ENCODE data around the gene MIS12. TPM values are rescaled to one million over a fixed set of nuclear protein-coding genes. Genes with fewer than 3 reads are reported as not detected.
A peak's percentile ranks its signal among the peaks of the same experiment; 100 is the strongest.

MIS12 gene
- polyA plus RNA-seq, 3 donors, result 6.9 to 10.8 (median 8.9) TPM

DNA sequence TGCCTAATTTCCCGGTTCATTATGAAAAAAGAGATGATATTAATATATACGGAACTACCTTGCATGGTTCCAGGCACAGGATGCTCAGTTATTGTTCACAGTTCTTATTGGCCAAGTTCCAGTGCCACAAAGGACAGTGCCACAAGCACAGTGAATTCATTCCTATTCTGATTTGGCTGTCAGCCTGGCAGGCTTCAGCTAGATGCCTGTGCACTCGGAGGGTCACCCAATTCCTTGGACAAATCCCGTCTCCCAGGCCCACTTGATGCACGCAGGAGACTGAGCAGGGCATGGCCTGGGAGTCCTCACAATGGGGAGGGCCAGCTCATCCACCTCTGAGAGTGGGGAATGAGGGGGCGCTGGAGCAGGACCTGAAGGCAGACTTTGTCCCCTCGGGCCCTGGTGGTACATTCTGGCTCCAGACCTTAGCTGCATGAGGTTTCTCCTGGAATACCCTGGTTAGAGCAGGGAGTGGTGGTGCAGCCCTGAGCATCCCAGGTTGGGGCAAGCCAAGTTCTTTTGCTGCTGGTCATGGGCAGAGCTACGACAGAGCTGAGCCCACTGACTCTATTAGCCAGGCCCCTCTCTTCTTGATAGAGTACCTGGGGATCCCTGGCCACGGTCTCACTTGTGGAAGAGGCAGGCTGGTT is 41.4 kb downstream of the MIS12 start:
- H3K27ac Mint-ChIP-seq, result peak overlapping the region in 2 of 7 donors; percentile 35 to 83
- 98% methylated on average over 8 of the region's 9 CpGs for WGBS (ENCODE audit: insufficient coverage)
- H3K79me2 ChIP-seq (ENCODE audit: insufficient read depth, low read length), result no peaks in the 10 kb centered on the region
- H3K4me2 ChIP-seq (replicated peaks; ENCODE audit: extremely low read depth, low read length, poor library complexity, severe bottlenecking), result no peak overlapping the region
- H3K36me3 Mint-ChIP-seq, result peaks cover 96 to 100% of the 10 kb centered on the region in 2 donors
- intact Hi-C loops (cut with micrococcal nuclease), result no loop called here
- H3K9me3 ChIP-seq (replicated peaks in 1 of 2; ENCODE audit: control insufficient read depth in 1 of 2, insufficient read depth in 1 of 2, low read length in 2 of 2), result no peaks in the 10 kb centered on the region
- H3K4me1 Mint-ChIP-seq, result no peaks in the 10 kb centered on the region
- no peak overlapping the region for H3K4me3 ChIP-seq (replicated peaks in 1 of 3; ENCODE audit: low read depth in 2 of 3, low read length in 3 of 3)
- no peak overlapping the region for H3K27ac ChIP-seq (ENCODE audit: low read depth in 1 of 2, low read length in 2 of 2)
- peaks cover 96 to 100% of the 10 kb centered on the region in 2 donors for H3K36me3 ChIP-seq (replicated peaks in 1 of 2; ENCODE audit: control insufficient read depth in 1 of 2, insufficient read depth in 2 of 2, low read length in 2 of 2)
- peaks cover 95% of the 10 kb centered on the region for H4K20me1 ChIP-seq (ENCODE audit: insufficient read depth, low read length)
- no peak overlapping the region for H3K9ac ChIP-seq (ENCODE audit: insufficient read depth, low read length, poor library complexity, severe bottlenecking)
- no peaks in the 10 kb centered on the region for H3K9me3 Mint-ChIP-seq
- no peak overlapping the region for H3K4me3 Mint-ChIP-seq
- TF ChIP-seq, protein P1, sequence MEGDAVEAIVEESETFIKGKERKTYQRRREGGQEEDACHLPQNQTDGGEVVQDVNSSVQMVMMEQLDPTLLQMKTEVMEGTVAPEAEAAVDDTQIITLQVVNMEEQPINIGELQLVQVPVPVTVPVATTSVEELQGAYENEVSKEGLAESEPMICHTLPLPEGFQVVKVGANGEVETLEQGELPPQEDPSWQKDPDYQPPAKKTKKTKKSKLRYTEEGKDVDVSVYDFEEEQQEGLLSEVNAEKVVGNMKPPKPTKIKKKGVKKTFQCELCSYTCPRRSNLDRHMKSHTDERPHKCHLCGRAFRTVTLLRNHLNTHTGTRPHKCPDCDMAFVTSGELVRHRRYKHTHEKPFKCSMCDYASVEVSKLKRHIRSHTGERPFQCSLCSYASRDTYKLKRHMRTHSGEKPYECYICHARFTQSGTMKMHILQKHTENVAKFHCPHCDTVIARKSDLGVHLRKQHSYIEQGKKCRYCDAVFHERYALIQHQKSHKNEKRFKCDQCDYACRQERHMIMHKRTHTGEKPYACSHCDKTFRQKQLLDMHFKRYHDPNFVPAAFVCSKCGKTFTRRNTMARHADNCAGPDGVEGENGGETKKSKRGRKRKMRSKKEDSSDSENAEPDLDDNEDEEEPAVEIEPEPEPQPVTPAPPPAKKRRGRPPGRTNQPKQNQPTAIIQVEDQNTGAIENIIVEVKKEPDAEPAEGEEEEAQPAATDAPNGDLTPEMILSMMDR (IDR thresholded peaks at IDR 0.05), result no peak
- H3K4me1 ChIP-seq (ENCODE audit: control insufficient read depth in 1 of 2, insufficient read depth in 2 of 2, low read length in 2 of 2), result no peaks in the 10 kb centered on the region
- peaks cover 0 to 4% (median 0%) of the 10 kb centered on the region in 3 donors for H3K27me3 Mint-ChIP-seq (ENCODE audit: low read depth in 3 of 3)
- H2AFZ ChIP-seq (ENCODE audit: insufficient read depth, low read depth, low read length, poor library complexity, severe bottlenecking), result no peak overlapping the region
- no peak for DNase-seq
- no peaks in the 10 kb centered on the region for H3K27me3 ChIP-seq (ENCODE audit: control insufficient read depth in 2 of 2, insufficient read depth in 2 of 2, low read length in 2 of 2)

DNA sequence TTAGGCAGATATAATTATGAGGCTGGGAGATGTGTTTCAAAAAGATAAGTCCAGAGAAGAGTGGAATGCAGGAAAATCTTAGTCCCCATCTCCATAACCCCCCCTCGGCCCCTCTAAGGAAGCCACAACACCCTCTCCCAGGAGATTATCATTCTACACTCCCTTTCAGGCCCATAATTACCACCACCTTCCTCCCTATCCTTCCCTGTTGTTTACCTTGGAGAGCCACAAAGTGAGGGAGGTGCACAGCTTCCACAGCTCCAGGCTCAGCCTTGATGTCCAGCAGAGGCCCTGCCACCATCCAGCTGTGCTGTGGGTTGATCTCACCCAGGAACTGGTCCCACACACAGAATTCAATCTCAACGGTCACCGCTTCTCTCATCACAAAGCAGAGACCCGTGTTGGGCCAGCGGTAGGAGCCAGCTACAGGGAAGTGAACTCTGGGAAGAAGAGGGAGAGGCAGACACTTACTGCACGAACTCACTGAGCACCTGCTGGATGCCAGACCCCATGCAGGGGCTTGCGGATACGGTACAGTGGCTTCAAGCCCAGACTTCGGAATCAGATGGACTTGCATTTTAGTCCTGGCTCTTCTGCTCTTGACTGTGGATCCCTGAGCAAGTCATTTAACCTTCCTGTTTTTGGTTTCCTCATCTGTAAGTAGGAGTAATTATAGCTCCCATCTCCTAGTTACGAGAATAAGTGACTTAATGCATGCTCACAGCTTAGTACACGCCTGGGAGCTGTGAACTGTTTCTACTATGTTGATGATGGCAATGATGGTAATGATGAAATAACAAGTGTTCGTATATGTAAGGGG is 44.1 kb downstream of the MIS12 start:
- Histone ChIP-seq H3K4me2 (replicated peaks; ENCODE audit: extremely low read depth, low read length, poor library complexity, severe bottlenecking) (no peak overlapping the region), H3K9ac (ENCODE audit: insufficient read depth, low read length, poor library complexity, severe bottlenecking) (no peak overlapping the region), H4K20me1 (ENCODE audit: insufficient read depth, low read length) (peaks cover 93% of the 10 kb centered on the region), H3K79me2 (ENCODE audit: insufficient read depth, low read length) (no peaks in the 10 kb centered on the region), H3K4me1 (ENCODE audit: control insufficient read depth in 1 of 2, insufficient read depth in 2 of 2, low read length in 2 of 2) (no peaks in the 10 kb centered on the region), H3K4me3 (replicated peaks in 1 of 3; ENCODE audit: low read depth in 2 of 3, low read length in 3 of 3) (no peak overlapping the region), H2AFZ (ENCODE audit: insufficient read depth, low read depth, low read length, poor library complexity, severe bottlenecking) (no peak overlapping the region), H3K36me3 (replicated peaks in 1 of 2; ENCODE audit: control insufficient read depth in 1 of 2, insufficient read depth in 2 of 2, low read length in 2 of 2) (peaks cover 95 to 100% of the 10 kb centered on the region in 2 donors), H3K27me3 (ENCODE audit: control insufficient read depth in 2 of 2, insufficient read depth in 2 of 2, low read length in 2 of 2) (no peaks in the 10 kb centered on the region), H3K9me3 (replicated peaks in 1 of 2; ENCODE audit: control insufficient read depth in 1 of 2, insufficient read depth in 1 of 2, low read length in 2 of 2) (no peaks in the 10 kb centered on the region), H3K27ac (ENCODE audit: low read depth in 1 of 2, low read length in 2 of 2) (no peak overlapping the region)
- Mint-ChIP-seq H3K4me1 (no peaks in the 10 kb centered on the region), H3K4me3 (no peak overlapping the region), H3K36me3 (peaks cover 94 to 100% of the 10 kb centered on the region in 2 donors), H3K27me3 (ENCODE audit: low read depth in 3 of 3) (peaks cover 0 to 4% (median 0%) of the 10 kb centered on the region in 3 donors), H3K9me3 (no peaks in the 10 kb centered on the region), H3K27ac (peak overlapping the region in 2 of 7 donors; percentile 44 to 57)
- intact Hi-C loops (cut with micrococcal nuclease), result no loop called here
- 98% methylated on average over 7 of the region's 12 CpGs for WGBS (ENCODE audit: insufficient coverage)
- DNase-seq, result no peak
- TF ChIP-seq, protein P1 (IDR thresholded peaks at IDR 0.05), result no peak

All from CD14-positive monocyte (primary cell).